Measurements from ENCODE around the gene ZBTB25.
A peak's percentile ranks its signal among the peaks of the same experiment; 100 is the strongest.

The ZBTB25 gene

DNA sequence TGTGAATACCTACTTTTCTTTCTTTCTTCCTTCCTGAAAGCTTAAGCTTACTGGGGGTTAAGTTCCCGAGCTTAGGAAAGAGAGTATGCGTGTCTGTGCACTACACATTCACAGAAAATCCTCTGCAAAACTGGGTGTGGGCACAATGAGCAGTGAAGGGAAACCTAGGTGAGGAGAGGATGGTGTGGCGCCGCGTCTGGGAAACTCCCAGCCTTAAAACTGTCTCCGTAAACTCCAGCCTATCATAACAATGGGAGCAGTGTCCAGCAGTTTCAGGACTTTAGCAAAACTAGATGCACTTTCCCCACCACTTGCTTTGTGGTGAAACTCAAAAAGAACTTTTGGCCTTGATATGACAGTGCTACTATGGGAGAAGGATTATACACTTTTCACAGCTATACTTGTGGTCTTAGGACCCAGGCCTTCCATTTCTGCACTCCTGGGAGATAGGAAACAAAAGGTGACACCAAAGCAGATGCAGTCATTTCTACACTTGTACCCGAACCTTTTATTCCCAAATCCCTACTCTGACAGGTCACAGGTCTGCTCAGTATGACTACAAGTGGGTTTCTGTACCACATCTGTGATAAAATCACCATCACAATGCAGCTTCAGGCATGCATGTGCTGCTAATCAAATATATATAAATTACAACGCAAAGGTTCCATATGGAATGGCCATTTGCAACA, 27.9 kb downstream of the ZBTB25 start:
- TF ChIP-seq GATA2 (IDR thresholded peaks at IDR 0.05; ENCODE audit: low read depth, low read length), result peak; percentile 25; the same call in 1 of the 2 replicates
- TF ChIP-seq GATA3 (IDR thresholded peaks at IDR 0.05; ENCODE audit: low read depth, low read length), result no peak

DNA sequence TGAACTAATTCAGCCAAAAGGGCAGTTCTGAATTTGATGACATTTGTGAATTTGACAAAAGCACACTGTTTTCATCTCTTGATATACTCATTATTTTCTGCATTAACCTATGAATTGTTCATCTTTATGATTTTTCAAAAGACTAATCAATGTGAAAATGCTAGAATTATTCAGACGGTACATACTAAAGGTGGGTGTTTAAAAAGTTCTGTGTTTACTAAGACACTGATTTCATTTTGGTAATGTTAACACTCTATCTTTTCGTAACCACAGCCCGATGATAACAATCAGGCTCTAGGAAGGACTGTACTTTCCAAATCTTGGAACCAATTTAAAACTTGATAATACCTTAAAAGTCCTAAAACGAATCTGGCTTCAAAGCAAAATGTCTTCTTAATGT, 28.9 kb downstream of the ZBTB25 start:
- no peak for TF ChIP-seq GATA3 (IDR thresholded peaks at IDR 0.05; ENCODE audit: low read depth, low read length)

DNA sequence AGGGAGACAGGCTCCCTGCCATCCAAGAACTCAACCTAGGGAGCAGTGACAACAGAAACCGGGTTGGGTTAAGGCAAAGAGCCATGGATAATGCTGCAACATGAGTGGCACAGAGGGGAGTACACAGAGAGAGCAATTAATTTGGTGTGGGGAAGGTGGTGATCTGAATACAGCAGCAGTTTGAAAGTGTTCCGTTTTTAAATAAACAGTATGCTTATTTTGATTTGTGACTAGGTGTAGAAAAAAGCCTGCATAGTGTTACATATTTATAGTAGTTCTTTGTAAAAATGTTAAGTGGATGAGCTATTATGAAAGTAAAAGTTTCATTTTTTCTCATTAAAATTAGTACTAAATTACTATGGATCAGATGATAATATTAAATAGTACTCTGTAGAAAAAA, 29.6 kb downstream of the ZBTB25 start:
- TF ChIP-seq GATA3 (IDR thresholded peaks at IDR 0.05; ENCODE audit: low read depth, low read length) (no peak), GATA2 (IDR thresholded peaks at IDR 0.05; ENCODE audit: low read depth, low read length) (no peak)

DNA sequence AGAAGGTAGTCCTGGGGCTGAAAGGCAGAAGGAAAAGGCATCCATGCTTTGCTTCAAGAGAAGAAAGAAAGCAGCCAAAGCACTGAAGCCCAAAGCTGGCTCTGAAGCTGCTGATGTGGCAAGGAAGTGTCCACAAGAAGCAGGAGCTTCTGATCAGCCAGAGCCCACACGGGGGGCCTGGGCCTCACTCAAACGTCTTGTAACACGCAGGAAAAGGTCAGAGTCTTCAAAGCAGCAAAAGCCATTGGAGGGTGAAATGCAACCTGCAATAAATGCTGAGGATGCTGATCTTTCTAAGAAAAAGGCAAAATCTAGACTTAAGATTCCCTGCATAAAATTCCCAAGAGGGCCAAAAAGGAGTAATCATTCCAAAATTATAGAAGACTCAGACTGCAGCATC, 35.2 kb downstream of the ZBTB25 start:
- TF ChIP-seq GATA3 (IDR thresholded peaks at IDR 0.05; ENCODE audit: low read depth, low read length) (no peak), GATA2 (IDR thresholded peaks at IDR 0.05; ENCODE audit: low read depth, low read length) (no peak)

DNA sequence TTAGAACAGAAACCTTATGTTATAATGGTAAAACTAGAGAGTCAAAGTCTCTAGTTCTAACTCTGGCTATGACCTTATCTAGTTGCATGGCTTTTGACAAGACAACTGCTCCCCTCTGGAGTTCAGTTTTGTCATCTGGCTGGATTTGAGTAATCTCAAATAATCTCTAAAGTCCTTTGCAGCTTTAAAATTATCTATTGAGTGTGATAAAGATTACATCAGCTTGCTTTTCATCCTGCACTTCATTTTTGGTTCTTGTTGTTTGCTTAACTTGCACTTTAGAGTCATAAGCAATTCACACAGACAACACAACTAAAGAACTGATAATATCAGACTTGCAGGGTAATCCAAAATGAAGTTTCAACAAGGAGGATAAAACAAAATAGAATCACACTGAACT, 36.1 kb downstream of the ZBTB25 start:
- TF ChIP-seq GATA3 (IDR thresholded peaks at IDR 0.05; ENCODE audit: low read depth, low read length), result no peak
- TF ChIP-seq GATA2 (IDR thresholded peaks at IDR 0.05; ENCODE audit: low read depth, low read length), result no peak

DNA sequence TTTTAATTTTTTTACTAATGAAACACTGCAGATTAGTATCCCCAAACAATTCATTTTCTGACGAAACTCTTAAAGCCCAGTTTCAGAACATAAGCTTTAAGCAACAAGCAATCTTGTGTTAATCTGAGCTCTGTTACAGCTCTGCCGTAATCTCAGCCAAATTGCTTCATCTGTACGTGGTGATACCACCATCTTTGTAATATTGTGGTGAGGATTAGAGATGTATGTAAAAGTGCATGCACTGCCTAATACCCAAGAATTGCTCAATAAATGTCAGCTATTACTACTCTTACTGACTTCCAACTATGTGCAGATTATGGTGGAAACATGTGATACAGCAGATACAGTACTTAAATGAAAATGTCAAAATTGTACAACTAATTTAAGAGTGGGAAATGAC, 36.5 kb downstream of the ZBTB25 start:
- no peak for TF ChIP-seq GATA2 (IDR thresholded peaks at IDR 0.05; ENCODE audit: low read depth, low read length)
- TF ChIP-seq GATA3 (IDR thresholded peaks at IDR 0.05; ENCODE audit: low read depth, low read length), result no peak

DNA sequence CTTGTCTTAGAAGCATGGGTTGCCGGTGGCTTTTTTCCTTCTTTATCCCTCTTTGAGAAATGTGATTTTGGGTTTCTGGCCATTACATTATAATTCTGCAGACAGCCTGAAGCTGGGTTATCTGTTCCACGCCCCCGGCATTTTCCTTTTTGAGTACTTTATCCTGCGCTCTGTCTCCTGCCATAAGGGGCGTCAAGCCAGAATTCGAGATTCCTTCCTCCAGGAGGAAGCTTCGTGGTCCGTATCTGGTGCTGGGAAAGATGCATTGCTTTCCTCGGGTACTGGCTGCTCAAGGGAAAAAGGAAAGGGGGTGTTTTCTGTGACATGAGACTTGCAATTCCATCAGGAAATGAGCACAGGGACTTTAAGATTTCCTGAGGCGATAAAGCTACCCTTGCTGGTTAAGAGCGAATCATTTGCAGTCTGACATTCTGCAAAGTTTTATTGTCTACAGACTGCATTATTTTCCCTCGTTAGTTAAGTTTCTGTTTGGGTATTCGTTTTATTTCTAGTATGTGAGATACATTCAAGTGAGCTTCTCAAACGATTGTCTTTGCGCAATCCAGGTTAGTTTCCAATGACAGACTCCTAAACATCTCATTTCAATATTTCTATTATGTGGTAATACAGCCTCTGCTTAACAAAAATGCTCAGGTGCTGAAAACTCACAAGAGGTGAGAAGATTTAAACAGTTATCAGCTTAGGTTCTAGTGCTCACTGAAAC, 37.6 kb downstream of the ZBTB25 start:
- TF ChIP-seq GATA2 (IDR thresholded peaks at IDR 0.05; ENCODE audit: low read depth, low read length) (peak; percentile 58), GATA3 (IDR thresholded peaks at IDR 0.05; ENCODE audit: low read depth, low read length) (no peak)

DNA sequence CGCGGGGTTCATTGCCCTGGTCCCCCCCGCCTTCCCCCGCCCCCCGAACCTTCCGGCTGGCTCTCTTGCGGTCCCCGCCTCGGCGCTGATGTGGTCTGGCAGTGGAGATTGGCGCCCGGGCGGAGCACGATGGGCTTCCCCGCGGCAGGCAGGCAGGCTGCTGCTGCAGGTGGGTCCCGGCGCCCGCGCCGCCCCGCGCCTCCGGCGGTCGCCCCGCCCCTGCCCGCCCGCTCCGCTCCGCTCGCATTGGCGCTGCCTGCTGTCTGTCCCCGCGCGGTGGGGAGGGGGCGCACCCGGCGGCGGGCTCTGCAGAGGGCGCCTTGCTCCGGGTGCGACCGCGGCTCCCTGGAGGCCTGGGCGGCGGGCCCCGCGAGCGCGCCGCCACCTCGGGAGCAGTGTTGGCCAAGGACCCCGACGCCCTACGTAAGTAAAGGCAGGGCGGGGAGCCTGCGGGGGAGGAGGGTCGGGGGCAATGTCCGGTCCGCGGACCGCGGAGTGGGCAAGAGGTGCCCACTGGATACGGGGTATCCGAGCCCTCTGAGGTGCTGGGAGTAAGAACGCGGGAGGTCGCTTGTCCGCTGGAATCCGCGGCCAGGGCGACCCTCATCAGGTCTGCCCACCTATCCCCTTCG, 38.3 kb downstream of the ZBTB25 start, which contains the start of gene AKAP5:
Gene AKAP5, plus strand, starts transcription at position 309 of the 632 bp plus-strand sequence. CDS start 2,896 bp downstream, outside the sequence.
- TF ChIP-seq GATA3 (IDR thresholded peaks at IDR 0.05; ENCODE audit: low read depth, low read length), result no peak
- TF ChIP-seq GATA2 (IDR thresholded peaks at IDR 0.05; ENCODE audit: low read depth, low read length), result no peak

DNA sequence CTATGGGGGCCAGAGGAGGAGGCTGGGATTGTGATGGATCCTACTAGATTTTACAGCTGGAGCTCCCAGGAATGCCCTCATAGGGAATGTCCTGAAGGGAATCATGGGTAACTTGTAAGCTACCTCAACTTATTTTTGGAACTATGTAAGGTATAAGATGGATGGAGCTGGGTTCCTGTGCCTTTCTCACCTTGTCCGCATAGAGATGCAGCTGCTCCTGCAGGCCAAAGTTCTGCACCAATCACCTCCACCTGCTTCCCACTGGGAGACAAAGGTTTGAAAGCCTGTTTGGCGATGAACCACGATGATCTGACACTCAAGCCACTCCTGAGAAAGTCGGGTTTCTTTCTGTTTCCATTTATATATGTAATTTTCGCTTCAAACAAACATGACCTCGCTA, 39.0 kb downstream of the ZBTB25 start:
- no peak for TF ChIP-seq GATA2 (IDR thresholded peaks at IDR 0.05; ENCODE audit: low read depth, low read length)
- TF ChIP-seq GATA3 (IDR thresholded peaks at IDR 0.05; ENCODE audit: low read depth, low read length), result no peak

DNA sequence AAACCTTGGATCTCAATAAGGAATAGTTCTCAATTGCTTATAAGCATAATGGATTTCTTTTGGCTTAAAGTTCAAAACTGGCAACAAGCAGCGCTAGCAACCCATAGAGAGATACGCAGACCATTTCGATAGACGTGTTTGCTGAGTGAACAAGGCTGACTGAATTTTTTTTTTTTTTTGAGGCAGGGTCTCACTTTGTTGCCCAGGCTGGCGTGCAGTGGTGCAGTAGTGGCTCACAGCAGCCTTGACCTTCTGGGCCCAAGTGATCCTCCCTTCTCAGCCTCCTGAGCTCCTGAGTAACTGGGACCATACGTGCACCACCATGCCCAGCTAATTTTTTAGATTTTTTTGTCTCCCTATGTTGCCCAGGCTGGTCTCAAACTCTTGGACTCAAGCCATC, 39.8 kb downstream of the ZBTB25 start:
- TF ChIP-seq GATA2 (IDR thresholded peaks at IDR 0.05; ENCODE audit: low read depth, low read length) (no peak), GATA3 (IDR thresholded peaks at IDR 0.05; ENCODE audit: low read depth, low read length) (no peak)

DNA sequence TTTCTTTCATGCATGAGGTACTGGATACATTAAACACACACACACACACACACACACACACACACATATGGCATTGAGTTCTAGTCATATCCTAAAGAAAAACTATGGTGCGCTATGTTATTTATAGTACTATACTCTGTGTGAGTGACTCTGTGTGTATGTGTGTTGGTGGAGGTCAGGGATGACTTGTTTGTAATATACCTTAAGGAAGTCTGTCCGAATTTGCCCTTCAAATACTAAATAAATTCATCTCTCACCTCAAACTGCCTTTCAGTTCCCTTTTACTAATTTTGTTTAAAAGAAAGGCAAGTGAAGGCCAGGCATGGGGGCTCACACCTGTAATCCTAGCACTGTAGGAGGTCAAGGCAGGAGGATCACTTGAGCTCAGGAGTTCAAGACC, 40.4 kb downstream of the ZBTB25 start:
- no peak for TF ChIP-seq GATA3 (IDR thresholded peaks at IDR 0.05; ENCODE audit: low read depth, low read length)
- TF ChIP-seq GATA2 (IDR thresholded peaks at IDR 0.05; ENCODE audit: low read depth, low read length), result no peak

DNA sequence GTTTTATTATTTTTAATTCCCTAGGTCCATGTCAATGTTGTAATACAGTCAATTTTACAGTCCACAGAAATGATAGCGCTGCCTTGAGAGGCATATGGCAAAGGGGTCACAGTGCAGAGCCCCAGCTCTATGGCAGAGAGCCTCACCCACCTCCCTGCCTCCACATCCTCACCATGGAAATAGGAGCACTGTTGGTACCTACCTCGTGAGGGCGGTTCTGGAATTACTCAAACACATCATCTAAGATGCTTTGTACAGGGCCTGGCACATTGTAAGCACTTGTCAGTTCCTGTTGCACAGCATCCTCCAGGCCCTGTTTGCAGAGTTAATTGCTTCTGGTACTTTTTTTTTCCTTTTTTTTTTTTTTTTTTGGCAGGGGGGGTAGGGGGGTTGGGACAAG, 42.4 kb downstream of the ZBTB25 start:
- TF ChIP-seq GATA3 (IDR thresholded peaks at IDR 0.05; ENCODE audit: low read depth, low read length) (no peak), GATA2 (IDR thresholded peaks at IDR 0.05; ENCODE audit: low read depth, low read length) (no peak)

DNA sequence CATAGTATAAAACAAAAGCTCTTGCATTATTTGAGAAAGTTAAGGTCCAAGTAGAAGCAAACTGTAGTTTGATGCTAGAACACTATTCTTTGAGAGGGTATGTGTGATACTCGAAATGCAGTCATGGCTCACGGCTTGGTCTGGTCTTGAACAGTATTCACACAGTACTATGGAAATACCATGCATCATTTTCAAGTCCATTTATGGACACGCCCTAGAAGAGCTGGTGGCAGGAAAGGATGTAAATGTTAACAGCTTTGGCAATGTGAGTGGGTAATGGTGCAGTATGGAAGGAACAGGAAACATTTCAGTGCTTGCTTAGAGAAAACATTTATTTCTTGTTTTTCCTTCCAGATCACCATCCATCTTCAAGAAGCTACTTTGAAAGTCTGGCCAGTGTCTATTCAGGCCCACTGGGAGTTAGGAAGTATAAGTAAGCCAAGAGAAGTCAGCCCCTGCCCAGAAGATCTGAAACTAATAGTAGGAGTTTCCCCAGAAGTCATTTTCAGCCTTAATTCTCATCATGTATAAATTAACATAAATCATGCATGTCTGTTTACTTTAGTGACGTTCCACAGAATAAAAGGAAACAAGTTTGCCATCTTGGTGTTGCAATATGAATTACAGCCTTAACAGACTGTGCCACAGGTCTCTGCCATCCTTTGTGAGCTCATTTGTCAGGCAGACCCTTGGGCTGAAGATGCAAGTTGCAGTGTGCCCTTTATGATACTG, 44.1 kb downstream of the ZBTB25 start:
- no peak for TF ChIP-seq GATA2 (IDR thresholded peaks at IDR 0.05; ENCODE audit: low read depth, low read length)
- TF ChIP-seq GATA3 (IDR thresholded peaks at IDR 0.05; ENCODE audit: low read depth, low read length), result no peak

DNA sequence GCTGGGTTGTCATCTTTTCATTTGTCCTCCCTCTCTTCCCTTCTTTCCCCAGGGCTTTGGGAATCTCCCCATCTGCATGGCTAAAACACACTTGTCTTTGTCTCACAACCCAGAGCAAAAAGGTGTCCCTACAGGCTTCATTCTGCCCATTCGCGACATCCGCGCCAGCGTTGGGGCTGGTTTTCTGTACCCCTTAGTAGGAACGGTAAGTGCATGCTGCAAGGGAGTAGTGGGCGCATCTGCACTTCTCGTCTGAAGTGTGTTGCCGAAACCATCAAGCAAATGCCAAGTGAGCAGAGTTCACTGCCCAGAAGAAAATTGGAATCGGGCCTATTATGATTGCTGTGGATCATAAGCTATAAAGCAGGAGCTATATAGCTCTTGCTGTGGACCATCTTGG, 49.0 kb downstream of the ZBTB25 start:
- TF ChIP-seq GATA3 (IDR thresholded peaks at IDR 0.05; ENCODE audit: low read depth, low read length) (no peak), GATA2 (IDR thresholded peaks at IDR 0.05; ENCODE audit: low read depth, low read length) (no peak)
